Lower lobe of right lung (tissue), 2 donors: ENCODE measurements around the gene GBE1. TPM values are rescaled to one million over a fixed set of nuclear protein-coding genes. Genes with fewer than 3 reads are reported as not detected.
"Not testable (repeated sequence)": the region's sequence is repeated elsewhere in the genome, so short reads cannot be mapped to it uniquely, and the experiment has no call there.

Source experiments
- ATAC-seq, 2 donors: fragments of 200-7000 bp; cut with Tn5 transposase; one replicate each; pipeline ENCODE4 v1.9.1; 2020 to 2022; ENCODE audit warnings: mild to moderate bottlenecking in 2 of 2, moderate library complexity in 2 of 2
- DNase-seq: peaks from one replicate; pipeline ENCODE4 v3.0.0-alpha.2; 2020
- H3K27ac ChIP-seq: fragments of 200-600 bp; one replicate; pipeline ENCODE4 v1.8.0; 2022
- H3K27me3 ChIP-seq: fragments of 200-600 bp; one replicate; pipeline ENCODE4 v1.8.0; 2022; ENCODE audit warnings: low read depth
- H3K36me3 ChIP-seq: fragments of 200-600 bp; one replicate; pipeline ENCODE4 v1.8.0; 2022; ENCODE audit warnings: mild to moderate bottlenecking
- H3K4me1 ChIP-seq: fragments of 200-600 bp; one replicate; pipeline ENCODE4 v1.8.0; 2022
- H3K4me3 ChIP-seq: fragments of 200-600 bp; one replicate; pipeline ENCODE4 v1.8.0; 2022; ENCODE audit warnings: mild to moderate bottlenecking
- H3K9me3 ChIP-seq: fragments of 200-600 bp; one replicate; pipeline ENCODE4 v1.8.0; 2022
- CTCF ChIP-seq: fragments of 200-600 bp; IDR thresholded peaks from one replicate; pipeline ENCODE4 v1.8.0; 2022; ENCODE audit warnings: antibody characterized with exemption, mild to moderate bottlenecking
- intact Hi-C: fragments of 100-400 bp; cut with DNase I; formaldehyde crosslinking; loops from one replicate; pipeline ENCODE4 v1.11.0; 2022
- total RNA-seq: library from RNA; stranded (reverse); fragmentation: NEBNext Ultra II Directional; extraction: Animal tissue kit (Norgen Biotek cat#: 25700); gene quantifications from one replicate; pipeline ENCODE4 v1.2.1, GENCODE V29; 2021
- donor health status: DM: no; HTN: yes; CAD: no; lungs with severe emphysema.

The GBE1 gene
- total RNA-seq, 1 donor from 2014 or later, result 23.0 TPM

DNA sequence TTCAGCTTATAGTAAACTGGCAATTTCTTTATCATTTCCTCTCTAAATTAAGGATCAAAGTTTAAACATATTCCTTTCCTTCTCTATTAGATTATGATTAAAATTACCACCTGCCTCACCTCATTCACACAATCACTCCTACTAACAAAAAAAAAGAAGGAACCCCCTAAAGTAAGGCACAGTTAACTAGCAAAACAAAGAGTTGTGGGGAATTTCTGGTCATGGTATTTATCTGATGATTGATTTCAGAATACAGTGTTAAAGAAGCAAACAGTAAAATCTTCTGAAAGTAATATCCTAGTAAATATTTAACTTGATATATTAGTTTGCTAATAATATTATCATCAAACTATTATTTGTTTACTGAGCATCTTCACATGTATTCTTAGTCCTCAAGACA, 8.8 kb downstream of the GBE1 start:
- intact Hi-C loops, result no loop called here
- DNase-seq (no peak), ATAC-seq (no peak)
- Histone ChIP-seq H3K4me1 (peaks cover 6% of the 10 kb centered on the region), H3K36me3 (no peaks in the 10 kb centered on the region), H3K4me3 (no peak overlapping the region), H3K27ac (no peak overlapping the region), H3K9me3 (no peaks in the 10 kb centered on the region), H3K27me3 (no peaks in the 10 kb centered on the region)
- no peak for TF ChIP-seq CTCF

DNA sequence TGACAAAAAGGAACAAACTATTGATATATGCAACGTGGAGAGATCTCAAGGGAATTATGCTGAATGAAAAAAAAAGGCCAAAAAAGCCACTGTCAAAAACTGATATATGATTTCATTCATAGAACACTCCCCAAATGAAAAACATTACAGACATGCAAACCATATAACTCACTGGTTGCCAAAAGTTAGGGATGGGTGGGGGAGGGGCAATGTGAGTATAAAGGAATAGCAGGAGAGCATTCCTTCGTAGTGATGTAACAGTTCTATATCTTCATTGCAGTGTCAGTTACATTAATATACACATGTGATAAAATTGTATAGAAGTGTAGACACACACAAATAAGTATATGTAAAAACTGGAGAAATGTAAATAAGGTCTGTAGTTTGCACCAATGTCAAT, 12.2 kb downstream of the GBE1 start:
- no peak for TF ChIP-seq CTCF
- intact Hi-C loops, result no loop called here
- ATAC-seq (no peak), DNase-seq (no peak)
- Histone ChIP-seq H3K36me3 (no peaks in the 10 kb centered on the region), H3K27ac (no peak overlapping the region), H3K27me3 (no peaks in the 10 kb centered on the region), H3K9me3 (no peaks in the 10 kb centered on the region), H3K4me3 (no peak overlapping the region), H3K4me1 (peaks cover 16% of the 10 kb centered on the region)

DNA sequence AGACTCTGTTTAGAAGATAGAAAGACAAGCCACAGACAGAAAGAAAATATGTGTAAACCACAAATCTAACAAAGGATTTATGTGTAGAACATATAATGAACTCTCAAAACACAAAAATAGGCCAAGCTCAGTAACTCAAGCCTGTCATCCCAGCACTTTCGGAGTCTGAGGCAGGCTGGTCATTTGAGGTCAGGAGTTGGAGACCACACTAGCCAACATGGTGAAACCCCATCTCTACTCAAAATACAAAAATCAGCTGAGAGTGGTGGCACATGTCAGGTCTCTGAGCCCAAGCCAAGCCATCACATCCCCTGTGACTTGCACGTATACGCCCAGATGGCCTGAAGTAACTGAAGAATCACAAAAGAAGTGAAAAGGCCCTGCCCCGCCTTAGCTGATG, 14.2 kb downstream of the GBE1 start:
- ATAC-seq, H3K4me3 ChIP-seq, H3K36me3 ChIP-seq, H3K27me3 ChIP-seq, intact Hi-C loops, H3K27ac ChIP-seq, DNase-seq, H3K9me3 ChIP-seq: not testable (repeated sequence)
- peaks cover 25% of the 10 kb centered on the region for H3K4me1 ChIP-seq

- no peaks in the 10 kb centered on the region for H3K27me3 ChIP-seq
- H3K9me3 ChIP-seq, result no peaks in the 10 kb centered on the region
- no peak overlapping the region for H3K27ac ChIP-seq
- ATAC-seq (peak; percentile 85 to 93), DNase-seq (no peak)
- no peak overlapping the region for H3K4me3 ChIP-seq
- intact Hi-C loops, result no loop called here
- H3K4me1 ChIP-seq, result peaks cover 33% of the 10 kb centered on the region
- H3K36me3 ChIP-seq, result no peaks in the 10 kb centered on the region
- TF ChIP-seq CTCF, result no peak
These were observed 17.1 kb downstream of the GBE1 start for GRCh38 chr3:81744366-81744765.

DNA sequence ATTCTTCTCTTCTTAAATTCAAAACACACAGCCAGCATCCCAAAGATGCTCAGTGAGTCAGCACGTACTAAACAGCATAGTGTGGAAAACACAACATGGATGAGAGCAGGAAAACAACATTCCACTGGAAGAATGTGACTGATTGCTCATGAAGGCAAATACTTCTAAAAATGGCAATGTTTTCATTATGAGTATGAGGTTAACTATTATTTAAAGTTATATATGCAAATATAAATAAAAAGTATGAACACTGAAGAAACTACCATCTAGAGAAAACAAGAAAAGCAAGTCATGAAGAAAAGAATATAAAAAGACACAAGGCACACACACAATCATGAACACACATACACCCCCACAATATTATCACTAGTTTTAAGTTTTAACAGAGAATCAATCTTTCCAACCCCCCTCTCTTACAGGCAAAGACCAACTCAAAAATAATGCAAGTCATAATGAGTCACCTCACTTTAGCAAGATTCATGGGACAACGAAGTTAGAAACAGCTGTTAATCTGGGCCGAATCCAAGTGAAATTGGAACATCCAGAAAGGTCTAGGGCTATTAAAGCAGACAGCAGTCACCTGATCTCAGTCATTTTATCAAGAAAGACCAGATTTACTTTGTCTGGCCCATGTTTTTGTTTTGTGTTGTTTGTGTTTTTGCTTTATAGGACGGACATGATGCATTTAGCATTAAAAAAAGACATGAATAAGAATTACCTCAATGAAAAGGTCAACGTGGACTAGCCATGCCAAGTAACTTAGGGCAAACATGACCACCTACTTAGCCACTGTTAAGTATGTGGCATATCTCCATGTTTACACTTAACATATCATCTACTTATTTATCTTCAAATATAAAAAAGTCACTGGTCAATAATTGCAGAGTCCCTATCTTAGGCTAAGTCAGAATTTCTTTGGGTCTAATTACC, 18.1 kb downstream of the GBE1 start:
- Histone ChIP-seq H3K27ac (peak overlapping the region; percentile 50), H3K27me3 (no peaks in the 10 kb centered on the region), H3K4me1 (peaks cover 33% of the 10 kb centered on the region), H3K9me3 (no peaks in the 10 kb centered on the region), H3K36me3 (no peaks in the 10 kb centered on the region), H3K4me3 (no peak overlapping the region)
- no peak for DNase-seq
- intact Hi-C loops, result no loop called here
- ATAC-seq, result peak; percentile 37 to 50
- no peak for TF ChIP-seq CTCF

GRCh38 chr3:81742581-81742980, 18.9 kb downstream of the GBE1 start:
- TF ChIP-seq CTCF, result no peak
- Histone ChIP-seq H3K9me3 (no peaks in the 10 kb centered on the region), H3K36me3 (no peaks in the 10 kb centered on the region), H3K27ac (peak overlapping the region; percentile 50), H3K4me1 (peaks cover 33% of the 10 kb centered on the region), H3K4me3 (no peak overlapping the region), H3K27me3 (no peaks in the 10 kb centered on the region)
- no peak for ATAC-seq
- intact Hi-C loops, result no loop called here
- no peak for DNase-seq
